Osteoblast (primary cell): ENCODE results near the gene CCDC102A. TPM values are rescaled to one million over a fixed set of nuclear protein-coding genes. Genes with fewer than 3 reads are reported as not detected.

Experiments
- DNase-seq: peaks from one replicate; pipeline ENCODE4 v3.0.0; 2011; ENCODE audit warnings: low spot score, mixed read lengths; ENCODE audit not compliant: insufficient read length; ENCODE audit errors: missing footprints
- H2AFZ ChIP-seq: 2 replicates; pipeline ENCODE4 v1.6.0; 2011; ENCODE audit warnings: mild to moderate bottlenecking, low read length
- H3K27ac ChIP-seq: 2 replicates; pipeline ENCODE4 v1.5.1; 2011; ENCODE audit warnings: mild to moderate bottlenecking, low read depth, low read length, moderate library complexity
- H3K27me3 ChIP-seq: 2 replicates; pipeline ENCODE4 v1.6.0; 2012; ENCODE audit warnings: mild to moderate bottlenecking, control low read depth, inconsistent platforms, low read length, moderate library complexity; ENCODE audit not compliant: insufficient read depth
- H3K36me3 ChIP-seq: 2 replicates; pipeline ENCODE4 v1.5.1; 2011; ENCODE audit warnings: mild to moderate bottlenecking, low read length, control low read depth, moderate library complexity; ENCODE audit not compliant: insufficient read depth
- H3K4me1 ChIP-seq: 2 replicates; pipeline ENCODE4 v1.5.1; 2011; ENCODE audit warnings: mild to moderate bottlenecking, low read length, control low read depth, moderate library complexity; ENCODE audit not compliant: insufficient read depth
- H3K4me2 ChIP-seq: 2 replicates; pipeline ENCODE4 v1.6.0; 2011; ENCODE audit warnings: mild to moderate bottlenecking, low read length; ENCODE audit not compliant: insufficient read depth
- H3K4me3 ChIP-seq: fragments of 200-600 bp; sonication (generic); 3 replicates; pipeline ENCODE4 v1.5.1; 2012; ENCODE audit warnings: mild to moderate bottlenecking, low read length, inconsistent platforms; ENCODE audit not compliant: insufficient read depth
- H3K79me2 ChIP-seq: 2 replicates; pipeline ENCODE4 v1.6.0; 2012; ENCODE audit warnings: mild to moderate bottlenecking, low read length, control low read depth, inconsistent platforms; ENCODE audit not compliant: insufficient read depth
- H3K9me3 ChIP-seq: 2 replicates; pipeline ENCODE4 v1.5.1; 2011; ENCODE audit warnings: low read depth, low read length, control low read depth
- H4K20me1 ChIP-seq: 2 replicates; pipeline ENCODE4 v1.6.0; 2012; ENCODE audit warnings: mild to moderate bottlenecking, low read length, control low read depth; ENCODE audit not compliant: insufficient read depth
- CTCF ChIP-seq: IDR thresholded peaks from 2 replicates; pipeline ENCODE4 v1.5.1; 2011; ENCODE audit warnings: mild to moderate bottlenecking, low read depth, low read length, moderate library complexity; ENCODE audit errors: extremely low read depth
- total RNA-seq: library from RNA; depleted of rRNA; stranded (reverse); fragments of >200 nt; gene quantifications from 2 replicates; pipeline ENCODE4 v1.2.3, GENCODE V29; 2012

CCDC102A gene
- total RNA-seq, 1 donor = 9.8 TPM

- Histone ChIP-seq H3K79me2 (peaks cover 41% of the 10 kb centered on the region), H3K4me3 (peak within 1 kb of the TSS; percentile 83), H3K4me1 (peaks cover 12% of the 10 kb centered on the region), H3K4me2 (peak within 1 kb of the TSS; percentile 96), H2AFZ (peak within 1 kb of the TSS; percentile 75), H3K36me3 (peaks cover 63% of the 10 kb centered on the region), H3K27me3 (no peaks in the 10 kb centered on the region), H4K20me1 (peaks cover 21% of the 10 kb centered on the region), H3K9me3 (no peaks in the 10 kb centered on the region), H3K27ac (peak within 1 kb of the TSS; percentile 62)
- peak; percentile 95 for TF ChIP-seq CTCF
- peak; percentile 96 for DNase-seq
Observed at GRCh38 chr16:57462209-57462977, 74.0 kb downstream of the CCDC102A start, which contains the start of gene POLR2C. POLR2C (plus strand) TSS chr16:57462679; CDS start chr16:57462725, 46 bp downstream.

Other genes starting within 250 kb of the CCDC102A start
- not detected in 2 replicates for gene CCL22, start 177.8 kb downstream of the CCDC102A start, total RNA-seq
- gene CX3CL1, start 164.1 kb downstream of the CCDC102A start, total RNA-seq = under 0.01 TPM in 1 of 2 replicates, not detected in the other
- not detected in 2 replicates for gene CCL17, start 131.8 kb downstream of the CCDC102A start, total RNA-seq
- gene CIAPIN1, start 89.2 kb downstream of the CCDC102A start, total RNA-seq = 39.8 and 45.1 TPM in 2 replicates
- 38.6 and 39.8 TPM in 2 replicates for gene COQ9, start 89.1 kb downstream of the CCDC102A start, total RNA-seq
- 95.2 and 97.8 TPM in 2 replicates for gene POLR2C, start 73.9 kb downstream of the CCDC102A start, total RNA-seq
- gene DOK4, start 50.1 kb downstream of the CCDC102A start, total RNA-seq = 27.1 and 29.0 TPM in 2 replicates
- not detected in 2 replicates for gene ADGRG5, start 6.1 kb upstream of the CCDC102A start, total RNA-seq
- 0.29 and 0.72 TPM in 2 replicates for gene ADGRG1, start 92.1 kb upstream of the CCDC102A start, total RNA-seq
- not detected in 2 replicates for gene ADGRG3, start 131.7 kb upstream of the CCDC102A start, total RNA-seq
- not detected in 2 replicates for gene DRC7, start 158.2 kb upstream of the CCDC102A start, total RNA-seq
- 17.7 and 24.6 TPM in 2 replicates for gene KATNB1, start 199.2 kb upstream of the CCDC102A start, total RNA-seq